GM12891 (cell line): ENCODE results near the gene DOCK2.

Source experiments
- POLR2AphosphoS5 ChIP-seq: IDR thresholded peaks from 2 replicates; pipeline ENCODE4 v1.6.1; 2011; ENCODE audit warnings: low read depth, low read length, control low read depth
- TAF1 ChIP-seq: IDR thresholded peaks from 2 replicates; pipeline ENCODE4 v1.6.1; 2011; ENCODE audit warnings: low read depth, low read length, control low read depth

GRCh38 chr5:170112876-170113521 lies 475.9 kb downstream of the DOCK2 start:
- TF ChIP-seq POLR2AphosphoS5, result no peak
- TF ChIP-seq TAF1, result no peak
